GM23338 (cell line): ENCODE measurements around the gene KCTD10. TPM values are rescaled to one million over a fixed set of nuclear protein-coding genes. Genes with fewer than 3 reads are reported as not detected.

Experiments
- ATAC-seq: fragments of 200-7000 bp; cut with Tn5 transposase; 3 replicates; pipeline ENCODE4 v1.9.1; 2020
- DNase-seq: peaks from one replicate; pipeline ENCODE4 v3.0.0-alpha.2; 2015; ENCODE audit warnings: low spot score
- H2AFZ ChIP-seq: fragments of 200-600 bp; sonication (generic); 2 replicates; pipeline ENCODE4 v1.8.0; 2016; ENCODE audit warnings: antibody characterized with exemption, mild to moderate bottlenecking, moderate library complexity
- H3F3A ChIP-seq: fragments of 200-600 bp; sonication (generic); replicated peaks from 2 replicates; pipeline ENCODE4 v1.8.0; 2017; ENCODE audit warnings: antibody characterized with exemption, mixed run types, low read depth
- H3K27ac ChIP-seq: fragments of 200-600 bp; sonication (generic); 2 replicates; pipeline ENCODE4 v1.6.1; 2016; ENCODE audit warnings: low read depth
- H3K27me3 ChIP-seq: fragments of 200-600 bp; sonication (generic); 2 replicates; pipeline ENCODE4 v1.8.0; 2016; ENCODE audit warnings: mild to moderate bottlenecking, mixed run types, moderate library complexity; ENCODE audit not compliant: insufficient read depth
- H3K36me3 ChIP-seq: fragments of 200-600 bp; sonication (generic); 2 replicates; pipeline ENCODE4 v1.8.0; 2016; ENCODE audit warnings: mild to moderate bottlenecking; ENCODE audit not compliant: insufficient read depth
- H3K4me1 ChIP-seq: fragments of 200-600 bp; sonication (generic); 2 replicates; pipeline ENCODE4 v1.8.0; 2016; ENCODE audit warnings: mild to moderate bottlenecking, moderate library complexity; ENCODE audit not compliant: insufficient read depth
- H3K4me2 ChIP-seq: fragments of 200-600 bp; sonication (generic); 2 replicates; pipeline ENCODE4 v1.7.1; 2017; ENCODE audit warnings: mixed run types
- H3K4me3 ChIP-seq: fragments of 200-600 bp; sonication (generic); 2 replicates; pipeline ENCODE4 v1.6.1; 2016; ENCODE audit warnings: mixed run types
- H3K79me2 ChIP-seq: fragments of 200-600 bp; sonication (generic); replicated peaks from 2 replicates; pipeline ENCODE4 v1.8.0; 2017; ENCODE audit warnings: mild to moderate bottlenecking; ENCODE audit not compliant: insufficient read depth
- H3K9me2 ChIP-seq: fragments of 200-600 bp; sonication (generic); 2 replicates; pipeline ENCODE4 v1.8.0; 2017; ENCODE audit not compliant: insufficient read depth
- H4K20me1 ChIP-seq: fragments of 200-600 bp; sonication (generic); replicated peaks from 2 replicates; pipeline ENCODE4 v1.8.0; 2017; ENCODE audit warnings: mild to moderate bottlenecking; ENCODE audit not compliant: insufficient read depth
- H3K27ac Mint-ChIP-seq: 2 replicates; pipeline ENCODE4 v1.8.0; 2020; ENCODE audit warnings: inconsistent platforms, mild to moderate bottlenecking, moderate library complexity, mixed read lengths
- H3K27me3 Mint-ChIP-seq: 3 replicates; pipeline ENCODE4 v1.8.0; 2022; ENCODE audit warnings: low read depth, mild to moderate bottlenecking, moderate library complexity, mixed read lengths, inconsistent platforms; ENCODE audit not compliant: insufficient read depth, poor library complexity
- H3K36me3 Mint-ChIP-seq: 3 replicates; pipeline ENCODE4 v1.8.0; 2021; ENCODE audit warnings: low read depth, mild to moderate bottlenecking, inconsistent platforms, moderate library complexity, mixed read lengths
- H3K4me1 Mint-ChIP-seq: 3 replicates; pipeline ENCODE4 v1.8.0; 2020; ENCODE audit warnings: mild to moderate bottlenecking, inconsistent platforms, mixed read lengths
- H3K4me3 Mint-ChIP-seq: 3 replicates; pipeline ENCODE4 v1.8.0; 2021; ENCODE audit warnings: moderate library complexity, mild to moderate bottlenecking, inconsistent platforms, mixed read lengths
- H3K9me3 Mint-ChIP-seq: 3 replicates; pipeline ENCODE4 v1.8.0; 2020; ENCODE audit warnings: moderate library complexity, mild to moderate bottlenecking, inconsistent platforms, mixed read lengths
- CTCF ChIP-seq, 2 experiments: fragments of 200-600 bp in 1 of 2; sonication (generic) in 1 of 2; conservative IDR thresholded peaks; 2 replicates each; pipeline versions ENCODE4 v1.5.1 to v1.6.1; 2016 to 2017; ENCODE audit warnings: antibody characterized with exemption in 2 of 2, low read depth in 2 of 2, mild to moderate bottlenecking in 2 of 2, moderate library complexity in 1 of 2
- EZH2 ChIP-seq: fragments of 200-600 bp; sonication (generic); IDR thresholded peaks from one replicate; pipeline ENCODE4 v1.8.0; 2017; ENCODE audit warnings: antibody characterized with exemption, mild to moderate bottlenecking, low read depth; ENCODE audit not compliant: unreplicated experiment
- NANOG ChIP-seq: IDR thresholded peaks from 2 replicates; pipeline ENCODE4 v1.6.1; 2016; ENCODE audit warnings: antibody characterized with exemption, borderline replicate concordance
- POLR2AphosphoS5 ChIP-seq: IDR thresholded peaks from 2 replicates; pipeline ENCODE4 v1.6.1; 2016; ENCODE audit warnings: antibody characterized with exemption, low read depth
- REST ChIP-seq: IDR thresholded peaks from one replicate; pipeline ENCODE4 v1.6.1; 2018; ENCODE audit warnings: antibody characterized with exemption; ENCODE audit not compliant: unreplicated experiment
- ZNF114 ChIP-seq: fragments of 250-450 bp; sonication (Bioruptor Pico); IDR thresholded peaks from 2 replicates; pipeline ENCODE4 v1.5.0; 2020; ENCODE audit warnings: mild to moderate bottlenecking, moderate library complexity
- polyA plus RNA-seq: library from polyadenylated mRNA; unstranded; fragments of >200 nt; fragmentation: Nextera tagmentation; extraction: Ambion mirVana; gene quantifications from 2 replicates; pipeline ENCODE4 v1.2.1, GENCODE V29; 2016
- total RNA-seq: library from RNA; depleted of rRNA; stranded (reverse); fragments of >200 nt; shearing (Covaris generic); gene quantifications from 2 replicates; pipeline ENCODE4 v1.2.3, GENCODE V29; 2014

Gene KCTD10
- total and polyA plus RNA-seq, 2 experiments from 2014 or later, result 15.8 to 45.2 TPM

GRCh38 chr12:109489955-109490565 is 13.0 kb upstream of the KCTD10 start:
- Mint-ChIP-seq H3K4me1 (no peaks in the 10 kb centered on the region), H3K9me3 (peaks cover 2% of the 10 kb centered on the region)
- no peaks in the 10 kb centered on the region for H4K20me1 ChIP-seq

More at GRCh38 chr12:109489955-109490565, 13.0 kb upstream of the KCTD10 start:
- Histone ChIP-seq H3K27ac (no peak overlapping the region), H3K4me3 (no peak overlapping the region), H3K36me3 (peaks cover 17% of the 10 kb centered on the region), H3K79me2 (no peaks in the 10 kb centered on the region), H3F3A (no peaks in the 10 kb centered on the region), H3K4me1 (no peaks in the 10 kb centered on the region), H3K4me2 (no peak overlapping the region), H3K27me3 (no peaks in the 10 kb centered on the region), H3K9me2 (no peaks in the 10 kb centered on the region), H2AFZ (no peak overlapping the region)
- no peak for DNase-seq
- no peak for ATAC-seq
- H3K4me3 Mint-ChIP-seq, result no peak overlapping the region
- no peak overlapping the region for H3K27ac Mint-ChIP-seq
- H3K36me3 Mint-ChIP-seq, result peaks cover 70% of the 10 kb centered on the region
- TF ChIP-seq NANOG (no peak), POLR2AphosphoS5 (no peak), EZH2 (no peak), REST (no peak), CTCF (conservative IDR thresholded peaks at IDR 0.05; ENCODE audit: low read depth in 2 of 2) (no peak), ZNF114 (CRISPR knock-in tag) (no peak)
- H3K27me3 Mint-ChIP-seq, result peaks cover 2% of the 10 kb centered on the region
